Measurements from ENCODE around the gene TM9SF3.

The TM9SF3 gene

DNA sequence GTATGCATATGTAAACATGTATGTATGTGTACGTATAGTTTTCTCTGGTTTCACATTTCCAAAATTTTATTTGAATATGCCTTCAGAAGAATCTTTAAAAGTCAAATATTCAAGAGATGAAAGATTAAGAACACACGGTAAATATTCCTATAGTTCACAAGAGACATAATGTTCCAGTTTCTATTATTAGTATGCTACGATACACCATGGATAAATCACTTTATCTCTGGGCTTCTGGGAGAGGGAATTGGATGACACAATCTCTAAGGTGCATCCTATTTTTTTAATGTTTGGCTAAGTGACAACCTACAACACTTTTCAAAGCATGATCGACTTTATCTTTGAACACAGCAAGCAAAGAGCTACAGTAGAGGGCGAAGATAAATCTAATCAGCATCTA, 13.8 kb downstream of the TM9SF3 start:
- DNase-seq (ENCODE audit: low spot score), result no peak
- no peak overlapping the region for H3K27ac ChIP-seq
- TF ChIP-seq, protein P1, sequence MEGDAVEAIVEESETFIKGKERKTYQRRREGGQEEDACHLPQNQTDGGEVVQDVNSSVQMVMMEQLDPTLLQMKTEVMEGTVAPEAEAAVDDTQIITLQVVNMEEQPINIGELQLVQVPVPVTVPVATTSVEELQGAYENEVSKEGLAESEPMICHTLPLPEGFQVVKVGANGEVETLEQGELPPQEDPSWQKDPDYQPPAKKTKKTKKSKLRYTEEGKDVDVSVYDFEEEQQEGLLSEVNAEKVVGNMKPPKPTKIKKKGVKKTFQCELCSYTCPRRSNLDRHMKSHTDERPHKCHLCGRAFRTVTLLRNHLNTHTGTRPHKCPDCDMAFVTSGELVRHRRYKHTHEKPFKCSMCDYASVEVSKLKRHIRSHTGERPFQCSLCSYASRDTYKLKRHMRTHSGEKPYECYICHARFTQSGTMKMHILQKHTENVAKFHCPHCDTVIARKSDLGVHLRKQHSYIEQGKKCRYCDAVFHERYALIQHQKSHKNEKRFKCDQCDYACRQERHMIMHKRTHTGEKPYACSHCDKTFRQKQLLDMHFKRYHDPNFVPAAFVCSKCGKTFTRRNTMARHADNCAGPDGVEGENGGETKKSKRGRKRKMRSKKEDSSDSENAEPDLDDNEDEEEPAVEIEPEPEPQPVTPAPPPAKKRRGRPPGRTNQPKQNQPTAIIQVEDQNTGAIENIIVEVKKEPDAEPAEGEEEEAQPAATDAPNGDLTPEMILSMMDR (conservative IDR thresholded peaks at IDR 0.05; ENCODE audit: low read depth), result no peak
- CTCF ChIA-PET, result no interaction called here
- POLR2A ChIA-PET (ENCODE audit: low non-redundant PET), result no interaction called here

DNA sequence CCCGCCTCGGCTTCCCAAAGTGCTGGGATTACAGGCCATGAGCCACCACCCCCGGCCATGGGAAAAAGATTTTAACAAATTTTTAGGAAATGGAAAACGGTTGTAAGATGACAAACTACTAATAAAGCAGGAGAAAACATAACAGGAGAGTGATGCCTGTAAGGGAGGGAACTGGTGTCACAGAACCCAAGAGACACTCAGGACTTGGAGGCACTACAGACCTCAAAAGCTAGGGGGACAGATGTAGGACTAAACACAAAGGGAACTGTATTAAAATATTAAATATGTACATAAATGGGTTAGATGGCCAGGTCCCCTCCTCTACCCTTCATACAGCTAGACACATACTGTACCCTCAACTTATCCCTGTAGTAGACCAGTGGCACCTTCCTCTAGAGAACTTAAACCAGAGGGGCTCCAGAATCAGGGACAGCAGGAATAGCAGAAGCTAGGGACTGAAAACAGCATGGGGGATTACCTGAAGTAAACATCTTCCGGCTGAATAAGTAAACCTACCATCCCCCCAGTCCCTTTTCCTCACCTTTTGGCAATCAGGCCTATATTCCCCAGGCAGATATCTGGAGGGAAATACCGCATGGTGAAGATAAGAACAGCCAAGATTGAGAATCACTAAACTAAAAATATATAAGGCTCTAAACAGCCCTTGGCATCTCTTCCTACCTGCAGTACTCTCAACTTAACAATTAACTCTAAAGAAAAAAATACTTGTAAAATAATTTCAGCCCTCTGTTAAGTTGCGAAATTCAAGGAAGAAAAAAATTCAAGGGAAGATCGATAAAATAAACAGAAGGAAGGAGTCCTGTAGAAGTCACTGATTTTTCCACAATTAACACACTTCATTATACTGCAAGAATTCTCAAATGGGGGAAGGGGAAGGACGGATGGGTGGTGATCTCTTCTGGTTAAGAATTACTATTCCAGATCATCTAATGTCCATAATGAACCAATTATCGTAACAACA, 15.5 kb downstream of the TM9SF3 start:
- POLR2A ChIA-PET (ENCODE audit: low non-redundant PET), result no interaction called here

GRCh38 chr10:96570511-96570910, 16.3 kb downstream of the TM9SF3 start:
- H3K27ac ChIP-seq, result no peak overlapping the region
- CTCF ChIA-PET, result interaction anchor here (0.7 kb wide), 1 partner anchor 72 kb away, joined by 3 read pairs; no protein-coding TSS in a partner anchor
- TF ChIP-seq, protein P1 (conservative IDR thresholded peaks at IDR 0.05; ENCODE audit: low read depth), result no peak
- POLR2A ChIA-PET (ENCODE audit: low non-redundant PET), result no interaction called here
- no peak for DNase-seq (ENCODE audit: low spot score)

More for the DNA sequence above, 15.5 kb downstream of the TM9SF3 start:
- no peak for DNase-seq (ENCODE audit: low spot score)
- no peak overlapping the region for H3K27ac ChIP-seq
- CTCF ChIA-PET, result interaction anchor here (0.7 kb wide), 1 partner anchor 73 kb away, joined by 3 read pairs; no protein-coding TSS in a partner anchor
- TF ChIP-seq, protein P1 (conservative IDR thresholded peaks at IDR 0.05; ENCODE audit: low read depth), result no peak

- POLR2A ChIA-PET (ENCODE audit: low non-redundant PET), result no interaction called here
- no peak overlapping the region for H3K27ac ChIP-seq
- TF ChIP-seq, protein P1 (conservative IDR thresholded peaks at IDR 0.05; ENCODE audit: low read depth), result no peak
- CTCF ChIA-PET, result no interaction called here
- no peak for DNase-seq (ENCODE audit: low spot score)
Measured at GRCh38 chr10:96568402-96568801, 18.4 kb downstream of the TM9SF3 start.

DNA sequence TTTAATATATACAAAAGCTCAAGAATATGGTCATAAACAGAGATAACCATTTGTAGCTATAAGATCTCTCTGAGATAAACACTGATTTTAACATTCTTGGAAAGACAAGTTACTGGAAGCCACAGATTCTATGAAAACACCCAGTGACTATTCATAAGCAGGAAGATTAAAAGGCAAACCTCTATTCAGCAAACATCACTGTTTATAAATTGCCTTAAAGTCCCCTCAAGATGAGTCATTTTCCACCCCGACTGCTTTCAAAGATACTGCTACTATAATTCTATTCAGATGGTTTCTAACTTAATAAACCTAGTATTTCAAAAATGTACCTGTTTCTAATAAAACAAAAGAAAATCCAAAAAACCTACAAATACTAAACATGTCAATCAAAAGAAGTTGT, 21.0 kb downstream of the TM9SF3 start:
- DNase-seq (ENCODE audit: low spot score), result no peak
- no peak overlapping the region for H3K27ac ChIP-seq
- TF ChIP-seq, protein P1 (conservative IDR thresholded peaks at IDR 0.05; ENCODE audit: low read depth), result no peak
- ChIA-PET POLR2A (ENCODE audit: low non-redundant PET) (no interaction called here), CTCF (interaction anchor here (0.6 kb wide), 1 partner anchor 78 kb away, joined by 4 read pairs; no protein-coding TSS in a partner anchor)

DNA sequence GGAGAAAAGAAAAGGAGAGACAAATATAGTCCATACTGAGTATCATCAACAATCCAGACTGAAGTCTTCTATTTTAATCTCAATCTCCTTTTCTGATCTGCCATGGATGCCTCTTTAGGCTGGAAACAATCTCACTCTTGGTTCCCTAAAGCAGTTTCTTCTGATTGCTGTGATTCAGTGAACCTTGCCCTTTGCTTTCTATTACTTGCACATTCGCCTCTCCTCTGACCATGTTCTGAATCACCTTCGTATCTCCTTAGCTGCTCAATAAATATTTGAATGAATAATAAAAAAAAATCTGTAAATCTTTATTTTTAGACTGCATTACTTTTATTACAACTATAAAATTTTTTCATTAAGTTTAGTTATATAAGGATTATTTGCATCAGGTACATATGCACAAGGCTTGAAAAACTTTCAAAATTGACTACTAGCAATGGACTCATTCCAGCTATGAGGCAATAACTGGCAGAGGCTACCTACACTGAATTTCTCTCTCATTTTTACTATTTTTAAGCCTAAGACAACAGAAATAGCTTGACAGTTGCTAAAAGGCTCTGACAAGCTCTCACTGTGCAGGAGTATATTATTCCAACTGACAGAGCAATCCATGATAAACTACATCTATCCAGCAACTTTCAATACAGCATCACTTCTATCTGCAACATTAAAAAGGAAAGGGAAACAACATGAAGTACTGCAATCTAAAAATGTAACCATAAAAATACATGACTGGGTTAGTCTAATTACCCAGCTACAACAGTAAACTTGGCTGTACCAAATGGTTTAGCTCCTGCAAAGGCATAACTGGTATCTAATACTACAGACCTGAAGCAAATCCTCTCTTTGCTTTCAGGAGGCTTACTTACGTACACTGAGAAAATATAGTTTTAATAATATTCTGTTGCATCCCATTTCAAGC, 25.6 kb downstream of the TM9SF3 start:
- no peak for DNase-seq (ENCODE audit: low spot score)
- POLR2A ChIA-PET (ENCODE audit: low non-redundant PET), result no interaction called here
- no peak overlapping the region for H3K27ac ChIP-seq

More for the DNA sequence above, 25.6 kb downstream of the TM9SF3 start:
- TF ChIP-seq, protein P1 (conservative IDR thresholded peaks at IDR 0.05; ENCODE audit: low read depth), result no peak
- CTCF ChIA-PET, result interaction anchor here (0.6 to 0.7 kb wide), 3 partner anchors 48 to 1782 kb away, joined by 3 to 4 read pairs (median 4); partner anchors contain the start of gene TLL2

Measured in RWPE1 (cell line).